ENCODE measurements around the gene NMNAT2.

The NMNAT2 gene

DNA sequence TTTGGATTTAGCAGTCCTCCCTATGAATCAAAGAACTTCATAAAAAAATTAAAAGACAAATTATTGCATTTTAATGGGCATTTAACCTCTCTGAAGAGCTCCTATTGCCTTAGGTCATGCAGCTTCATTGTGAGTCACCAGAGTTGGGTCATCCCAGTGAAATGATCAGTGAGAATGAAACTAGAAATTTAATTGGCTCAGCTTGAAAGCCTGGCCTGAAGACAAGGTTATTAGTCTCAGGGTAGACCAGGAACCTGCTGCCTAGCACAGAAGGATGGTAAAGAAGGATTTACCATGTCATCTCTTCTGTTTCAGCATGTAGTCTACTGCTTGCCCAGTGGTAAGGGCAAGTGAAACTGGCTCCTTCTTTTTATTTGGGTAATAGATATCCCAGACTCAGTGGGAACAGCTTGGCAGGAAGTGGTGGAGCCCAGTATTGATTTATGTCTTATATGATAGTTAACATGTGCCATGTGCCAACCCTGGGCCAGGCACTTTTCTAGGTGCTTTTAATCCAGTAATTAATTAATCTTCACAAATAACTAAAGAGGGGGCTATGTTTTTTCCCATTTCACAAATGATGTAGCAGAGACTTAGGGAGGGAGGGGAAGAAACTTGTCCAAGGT is 208.5 kb downstream of the NMNAT2 start:
- Histone ChIP-seq H2AFZ (ENCODE audit: low read depth, low read length) (no peak overlapping the region), H3K4me1 (ENCODE audit: low read length) (peaks cover 3% of the 10 kb centered on the region), H3K36me3 (replicated peaks; ENCODE audit: low read depth, low read length) (no peaks in the 10 kb centered on the region), H3K79me2 (ENCODE audit: low read length) (no peaks in the 10 kb centered on the region), H3K4me3 (ENCODE audit: low read length) (no peak overlapping the region), H3K27ac (ENCODE audit: low read length) (no peak overlapping the region), H3K9ac (ENCODE audit: low read length) (no peak overlapping the region), H3K9me3 (ENCODE audit: insufficient read depth, low read length) (no peaks in the 10 kb centered on the region), H3K4me2 (ENCODE audit: low read length) (no peak overlapping the region), H3K27me3 (ENCODE audit: low read depth, low read length) (peaks cover 38% of the 10 kb centered on the region), H4K20me1 (ENCODE audit: insufficient read depth, low read length) (no peaks in the 10 kb centered on the region)
- TF ChIP-seq, protein P1, sequence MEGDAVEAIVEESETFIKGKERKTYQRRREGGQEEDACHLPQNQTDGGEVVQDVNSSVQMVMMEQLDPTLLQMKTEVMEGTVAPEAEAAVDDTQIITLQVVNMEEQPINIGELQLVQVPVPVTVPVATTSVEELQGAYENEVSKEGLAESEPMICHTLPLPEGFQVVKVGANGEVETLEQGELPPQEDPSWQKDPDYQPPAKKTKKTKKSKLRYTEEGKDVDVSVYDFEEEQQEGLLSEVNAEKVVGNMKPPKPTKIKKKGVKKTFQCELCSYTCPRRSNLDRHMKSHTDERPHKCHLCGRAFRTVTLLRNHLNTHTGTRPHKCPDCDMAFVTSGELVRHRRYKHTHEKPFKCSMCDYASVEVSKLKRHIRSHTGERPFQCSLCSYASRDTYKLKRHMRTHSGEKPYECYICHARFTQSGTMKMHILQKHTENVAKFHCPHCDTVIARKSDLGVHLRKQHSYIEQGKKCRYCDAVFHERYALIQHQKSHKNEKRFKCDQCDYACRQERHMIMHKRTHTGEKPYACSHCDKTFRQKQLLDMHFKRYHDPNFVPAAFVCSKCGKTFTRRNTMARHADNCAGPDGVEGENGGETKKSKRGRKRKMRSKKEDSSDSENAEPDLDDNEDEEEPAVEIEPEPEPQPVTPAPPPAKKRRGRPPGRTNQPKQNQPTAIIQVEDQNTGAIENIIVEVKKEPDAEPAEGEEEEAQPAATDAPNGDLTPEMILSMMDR (IDR thresholded peaks at IDR 0.05; ENCODE audit: low read depth, low read length), result no peak
- TF ChIP-seq EZH2phosphoT487 (IDR thresholded peaks at IDR 0.05; ENCODE audit: low read depth), result no peak

DNA sequence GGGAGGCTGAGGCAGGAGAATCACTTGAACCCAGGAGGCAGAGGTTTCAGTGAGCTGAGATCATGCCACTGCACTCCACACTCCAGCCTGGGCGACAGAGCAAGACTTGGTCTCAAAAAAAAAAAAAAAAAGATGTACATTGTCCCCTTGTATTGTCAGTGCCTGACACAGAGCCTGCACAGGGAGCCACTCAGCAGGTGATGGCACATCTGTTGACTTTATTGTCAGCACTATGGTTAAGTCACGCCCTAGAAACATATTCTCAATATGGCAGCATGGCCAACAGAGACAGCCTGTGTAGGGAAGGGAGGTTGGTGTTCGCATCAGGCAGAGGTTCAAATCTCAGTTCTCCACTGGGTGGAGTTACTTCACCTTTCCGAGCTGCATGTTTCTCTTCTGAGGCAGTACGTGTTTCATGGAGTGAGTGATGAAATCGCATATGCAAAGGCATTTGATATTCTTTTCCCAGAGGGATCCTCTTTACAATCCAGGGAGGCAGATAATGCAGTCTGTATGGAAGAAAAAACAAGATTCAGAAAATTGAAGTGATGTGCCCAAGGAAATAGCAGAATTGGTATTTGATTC is 211.6 kb downstream of the NMNAT2 start:
- Histone ChIP-seq H2AFZ (ENCODE audit: low read depth, low read length) (no peak overlapping the region), H3K9me3 (ENCODE audit: insufficient read depth, low read length) (no peaks in the 10 kb centered on the region), H3K4me3 (ENCODE audit: low read length) (no peak overlapping the region), H3K79me2 (ENCODE audit: low read length) (no peaks in the 10 kb centered on the region), H3K4me2 (ENCODE audit: low read length) (no peak overlapping the region), H3K4me1 (ENCODE audit: low read length) (no peaks in the 10 kb centered on the region), H3K9ac (ENCODE audit: low read length) (no peak overlapping the region), H4K20me1 (ENCODE audit: insufficient read depth, low read length) (no peaks in the 10 kb centered on the region), H3K27ac (ENCODE audit: low read length) (no peak overlapping the region), H3K27me3 (ENCODE audit: low read depth, low read length) (peaks cover 28% of the 10 kb centered on the region), H3K36me3 (replicated peaks; ENCODE audit: low read depth, low read length) (no peaks in the 10 kb centered on the region)
- TF ChIP-seq, protein P1 (IDR thresholded peaks at IDR 0.05; ENCODE audit: low read depth, low read length), result no peak
- no peak for TF ChIP-seq EZH2phosphoT487 (IDR thresholded peaks at IDR 0.05; ENCODE audit: low read depth)

DNA sequence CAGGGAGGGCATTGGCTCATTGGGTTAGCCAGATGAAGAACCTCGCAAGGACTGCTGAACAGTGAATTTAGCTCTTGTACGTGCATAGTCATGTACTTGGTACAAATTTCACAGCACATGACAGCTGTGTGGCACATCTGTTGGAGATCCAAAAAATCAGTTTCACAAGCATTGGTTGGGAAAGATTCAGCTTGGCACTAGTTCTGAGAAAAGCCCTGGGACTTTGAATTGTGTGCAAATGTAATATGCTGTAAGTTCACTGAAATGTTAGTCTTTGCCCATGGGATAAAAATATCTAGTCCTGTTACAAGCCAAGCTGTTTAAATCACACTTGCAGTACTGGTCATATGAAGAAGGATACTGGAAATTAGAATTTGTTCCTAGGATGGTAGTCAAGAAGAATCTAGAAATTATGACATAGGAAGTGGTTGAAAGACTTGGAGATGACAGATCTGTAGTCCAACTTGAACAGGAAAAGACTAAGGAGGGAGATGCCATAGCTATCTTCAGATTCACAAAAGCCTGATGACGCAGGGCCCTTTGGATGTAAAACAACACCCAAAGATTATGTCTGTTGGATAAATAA is 212.9 kb downstream of the NMNAT2 start:
- no peak overlapping the region for H2AFZ ChIP-seq (ENCODE audit: low read depth, low read length)

DNA sequence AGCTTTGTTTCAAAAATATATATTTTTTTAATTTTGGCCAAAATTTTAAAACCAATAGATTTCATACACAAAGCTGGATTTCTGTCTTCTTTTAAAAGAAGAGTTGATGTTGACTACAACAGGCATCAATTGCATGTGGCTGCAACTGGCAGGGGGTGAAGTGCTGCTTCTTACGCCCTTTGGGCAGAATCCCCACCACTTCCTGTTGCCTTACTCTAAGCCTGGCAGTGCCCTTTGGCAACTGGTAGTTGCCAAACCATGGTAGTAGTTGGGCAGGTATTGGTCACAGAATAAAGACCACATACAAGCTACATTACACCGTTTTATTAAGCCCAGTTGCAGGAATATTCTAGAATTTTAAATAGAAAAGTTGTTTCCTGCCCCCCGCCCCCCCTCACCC is 215.1 kb downstream of the NMNAT2 start:
- Histone ChIP-seq H3K4me1 (ENCODE audit: low read length) (no peaks in the 10 kb centered on the region), H3K27ac (ENCODE audit: low read length) (no peak overlapping the region), H3K4me3 (ENCODE audit: low read length) (no peak overlapping the region), H4K20me1 (ENCODE audit: insufficient read depth, low read length) (no peaks in the 10 kb centered on the region), H3K9me3 (ENCODE audit: insufficient read depth, low read length) (no peaks in the 10 kb centered on the region), H3K36me3 (replicated peaks; ENCODE audit: low read depth, low read length) (no peaks in the 10 kb centered on the region), H3K79me2 (ENCODE audit: low read length) (no peaks in the 10 kb centered on the region), H3K4me2 (ENCODE audit: low read length) (no peak overlapping the region), H3K27me3 (ENCODE audit: low read depth, low read length) (peaks cover 25% of the 10 kb centered on the region), H2AFZ (ENCODE audit: low read depth, low read length) (no peak overlapping the region), H3K9ac (ENCODE audit: low read length) (no peak overlapping the region)
- TF ChIP-seq, protein P1 (IDR thresholded peaks at IDR 0.05; ENCODE audit: low read depth, low read length), result no peak
- TF ChIP-seq EZH2phosphoT487 (IDR thresholded peaks at IDR 0.05; ENCODE audit: low read depth), result no peak

More for the DNA sequence above, 212.9 kb downstream of the NMNAT2 start:
- Histone ChIP-seq H3K4me2 (ENCODE audit: low read length) (no peak overlapping the region), H3K27me3 (ENCODE audit: low read depth, low read length) (peaks cover 25% of the 10 kb centered on the region), H3K27ac (ENCODE audit: low read length) (no peak overlapping the region), H4K20me1 (ENCODE audit: insufficient read depth, low read length) (no peaks in the 10 kb centered on the region), H3K79me2 (ENCODE audit: low read length) (no peaks in the 10 kb centered on the region), H3K4me1 (ENCODE audit: low read length) (no peaks in the 10 kb centered on the region), H3K9me3 (ENCODE audit: insufficient read depth, low read length) (no peaks in the 10 kb centered on the region), H3K4me3 (ENCODE audit: low read length) (no peak overlapping the region), H3K9ac (ENCODE audit: low read length) (no peak overlapping the region), H3K36me3 (replicated peaks; ENCODE audit: low read depth, low read length) (no peaks in the 10 kb centered on the region)
- TF ChIP-seq, protein P1 (IDR thresholded peaks at IDR 0.05; ENCODE audit: low read depth, low read length), result no peak
- TF ChIP-seq EZH2phosphoT487 (IDR thresholded peaks at IDR 0.05; ENCODE audit: low read depth), result no peak

Measured in OCI-LY3 (cell line).